Sigmoid colon (tissue), 4 donors: ENCODE measurements around the gene NOS3.

Experiments used
- CTCF ChIP-seq, 4 experiments: fragments of 450-650 bp in 3 of 4; fragments of 200-600 bp in 1 of 4; IDR thresholded peaks; one replicate each; pipeline ENCODE4 v1.5.1; 2016 to 2019; ENCODE audit warnings: antibody characterized with exemption in 4 of 4, mild to moderate bottlenecking in 3 of 4, moderate library complexity in 2 of 4
- EP300 ChIP-seq, 4 donors: sonication (generic); formaldehyde crosslinking; IDR thresholded peaks; one replicate each; pipeline ENCODE4 v1.6.1; 2017; ENCODE audit warnings: antibody characterized with exemption in 4 of 4
- POLR2A ChIP-seq, 2 donors: fragments of 450-650 bp; IDR thresholded peaks; one replicate each; pipeline ENCODE4 v1.6.1; 2016; ENCODE audit warnings: antibody characterized with exemption in 2 of 2, mild to moderate bottlenecking in 2 of 2, moderate library complexity in 2 of 2

DNA sequence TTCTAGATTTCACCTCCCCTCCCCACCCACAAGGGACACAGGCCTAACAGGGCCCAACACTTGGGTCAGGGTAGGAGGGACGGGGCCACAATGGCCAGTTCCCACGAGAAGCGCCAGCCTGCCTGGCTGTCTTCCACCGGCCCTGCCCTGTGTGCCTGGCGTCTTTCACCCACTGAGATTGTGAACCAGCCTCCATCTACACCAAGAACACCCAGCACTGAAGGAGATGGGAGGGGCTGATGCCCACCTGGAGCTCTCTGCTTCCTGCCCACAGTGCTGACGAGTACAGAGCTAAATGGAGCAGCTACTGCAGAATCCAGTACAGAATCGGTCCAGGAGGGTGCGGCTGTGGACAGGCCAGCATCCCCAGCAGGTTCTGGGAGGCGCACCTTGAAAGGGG is 55.1 kb downstream of the NOS3 start:
- TF ChIP-seq CTCF (IDR thresholded peaks at IDR 0.05), result no peak
- no peak for TF ChIP-seq POLR2A (IDR thresholded peaks at IDR 0.05)
- TF ChIP-seq EP300 (IDR thresholded peaks at IDR 0.05), result no peak
